Cardiac muscle cell (in vitro differentiated cells and primary cell): ENCODE results near the gene OR56A5. TPM values are rescaled to one million over a fixed set of nuclear protein-coding genes. Genes with fewer than 3 reads are reported as not detected.

Source experiments
- DNase-seq, 2 donors: peaks; one replicate each; pipeline versions ENCODE4 v3.0.0 to v3.0.0-alpha.2; 2010 to 2017; ENCODE audit warnings: low read depth in 1 of 2, low spot score in 1 of 2
- H3K27ac ChIP-seq: fragments of 200-600 bp; sonication (generic); 2 replicates; pipeline ENCODE4 v1.5.1; 2016
- H3K27me3 ChIP-seq: fragments of 200-600 bp; sonication (generic); 2 replicates; pipeline ENCODE4 v1.6.0; 2016; ENCODE audit warnings: control low read depth
- H3K36me3 ChIP-seq: fragments of 200-600 bp; sonication (generic); 2 replicates; pipeline ENCODE4 v1.5.1; 2016; ENCODE audit warnings: control low read depth
- H3K4me1 ChIP-seq: fragments of 200-600 bp; sonication (generic); 2 replicates; pipeline ENCODE4 v1.8.1; 2017; ENCODE audit warnings: low read depth, mild to moderate bottlenecking, mixed run types
- H3K4me3 ChIP-seq: fragments of 200-600 bp; sonication (generic); 2 replicates; pipeline ENCODE4 v1.5.1; 2016; ENCODE audit warnings: mild to moderate bottlenecking
- H3K9me3 ChIP-seq: fragments of 200-600 bp; sonication (generic); 2 replicates; pipeline ENCODE4 v1.5.1; 2017; ENCODE audit warnings: low read depth, mild to moderate bottlenecking, control low read depth
- CTCF ChIP-seq: IDR thresholded peaks from 2 replicates; pipeline ENCODE4 v1.5.1; 2012; ENCODE audit warnings: low read depth, mild to moderate bottlenecking, low read length
- polyA plus RNA-seq: library from polyadenylated mRNA; unstranded; fragments of >200 nt; fragmentation: Nextera tagmentation; extraction: Ambion mirVana; gene quantifications from 2 replicates; pipeline ENCODE4 v1.2.1, GENCODE V29; 2016
- total RNA-seq: library from RNA; depleted of rRNA; stranded (reverse); fragments of >200 nt; gene quantifications from 2 replicates; pipeline ENCODE4 v1.2.3, GENCODE V29; 2016

OR56A5 gene
- total and polyA plus RNA-seq, 2 experiments from 2014 or later: not detected

- Histone ChIP-seq H3K4me1 (no peaks in the 10 kb centered on the region), H3K27me3 (peaks cover 8% of the 10 kb centered on the region), H3K36me3 (no peaks in the 10 kb centered on the region), H3K9me3 (no peaks in the 10 kb centered on the region), H3K4me3 (no peak overlapping the region), H3K27ac (no peak overlapping the region)
- no peak for TF ChIP-seq CTCF
- DNase-seq: no peak
Measured at GRCh38 chr11:6002202-6002699, 34.0 kb upstream of the OR56A5 start.

GRCh38 chr11:5994791-5995190, 26.5 kb upstream of the OR56A5 start:
- H3K27me3 ChIP-seq: peaks cover 5% of the 10 kb centered on the region
- TF ChIP-seq CTCF: no peak
- no peak overlapping the region for H3K4me3 ChIP-seq
- DNase-seq: no peak
- H3K27ac ChIP-seq: no peak overlapping the region
- H3K4me1 ChIP-seq: no peaks in the 10 kb centered on the region
- H3K36me3 ChIP-seq: no peaks in the 10 kb centered on the region
- no peaks in the 10 kb centered on the region for H3K9me3 ChIP-seq

- H3K36me3 ChIP-seq: no peaks in the 10 kb centered on the region
- no peak overlapping the region for H3K4me3 ChIP-seq
- peak; percentile 51 for TF ChIP-seq CTCF
- no peaks in the 10 kb centered on the region for H3K27me3 ChIP-seq
- H3K4me1 ChIP-seq: no peaks in the 10 kb centered on the region
- H3K27ac ChIP-seq: no peak overlapping the region
- DNase-seq: peak; percentile 13 to 16
- H3K9me3 ChIP-seq: no peaks in the 10 kb centered on the region
Measured at GRCh38 chr11:5992604-5993251, 24.4 kb upstream of the OR56A5 start.

- H3K4me3 ChIP-seq: no peak overlapping the region
- no peak for DNase-seq
- H3K9me3 ChIP-seq: no peaks in the 10 kb centered on the region
- no peaks in the 10 kb centered on the region for H3K36me3 ChIP-seq
- no peak overlapping the region for H3K27ac ChIP-seq
- no peak for TF ChIP-seq CTCF
- no peaks in the 10 kb centered on the region for H3K27me3 ChIP-seq
- no peaks in the 10 kb centered on the region for H3K4me1 ChIP-seq
Measured at GRCh38 chr11:5992150-5992549, 23.9 kb upstream of the OR56A5 start.

- DNase-seq: no peak
- Histone ChIP-seq H3K27ac (no peak overlapping the region), H3K9me3 (no peaks in the 10 kb centered on the region), H3K36me3 (no peaks in the 10 kb centered on the region), H3K4me3 (no peak overlapping the region), H3K27me3 (no peaks in the 10 kb centered on the region), H3K4me1 (no peaks in the 10 kb centered on the region)
- no peak for TF ChIP-seq CTCF
Measured at GRCh38 chr11:5989203-5989602, 20.9 kb upstream of the OR56A5 start.
